OCI-LY7 (cell line): ENCODE measurements around the gene DSTYK. TPM values are rescaled to one million over a fixed set of nuclear protein-coding genes. Genes with fewer than 3 reads are reported as not detected.

Experiments used
- BruUV-seq: library from RNA; stranded (reverse); fragments of 400-500 nt; replicated peaks from 2 replicates; lab custom pipeline; 2021; lab: Mats Ljungman, UMichigan
- CTCF ChIA-PET: fragments of 300-600 bp; sonication (Branson Sonifier 250); formaldehyde crosslinking; loops from one replicate; lab custom pipeline; 2022; ENCODE audit warnings: antibody characterized with exemption; ENCODE audit not compliant: unreplicated experiment; lab: Charles Lee
- POLR2A ChIA-PET: fragments of 300-600 bp; sonication (Branson Sonifier 250); formaldehyde crosslinking; loops from one replicate; lab custom pipeline; 2022; ENCODE audit warnings: antibody characterized with exemption; lab: Charles Lee
- DNase-seq: peaks from one replicate; pipeline ENCODE4 v3.0.0-alpha.2; 2015; ENCODE audit warnings: low spot score
- H2AFZ ChIP-seq: fragments of 200-600 bp; sonication (generic), shearing (Covaris generic); 2 replicates; pipeline ENCODE4 v1.6.1; 2014; ENCODE audit warnings: mild to moderate bottlenecking, antibody characterized with exemption, low read length, moderate library complexity
- H3K27ac ChIP-seq: fragments of 200-600 bp; sonication (generic); 2 replicates; pipeline ENCODE4 v1.5.1; 2014; ENCODE audit warnings: mixed run types, low read depth, mild to moderate bottlenecking, moderate library complexity, low read length, inconsistent platforms; ENCODE audit not compliant: poor library complexity, severe bottlenecking
- H3K36me3 ChIP-seq: fragments of 200-600 bp; sonication (generic); 2 replicates; pipeline ENCODE4 v1.6.1; 2014; ENCODE audit warnings: mild to moderate bottlenecking, antibody characterized with exemption, low read length, moderate library complexity, mixed read lengths; ENCODE audit not compliant: insufficient read depth
- H3K4me1 ChIP-seq: fragments of 200-600 bp; sonication (generic); 2 replicates; pipeline ENCODE4 v1.5.1; 2014; ENCODE audit warnings: mild to moderate bottlenecking, low read length; ENCODE audit not compliant: insufficient read depth, poor library complexity, severe bottlenecking
- H3K4me2 ChIP-seq: fragments of 200-600 bp; sonication (generic); 2 replicates; pipeline ENCODE4 v1.6.1; 2014; ENCODE audit warnings: mild to moderate bottlenecking, low read length
- H3K4me3 ChIP-seq: fragments of 200-600 bp; sonication (generic); 2 replicates; pipeline ENCODE4 v1.5.1; 2014; ENCODE audit warnings: mild to moderate bottlenecking, low read depth, low read length; ENCODE audit not compliant: poor library complexity, severe bottlenecking
- H3K79me2 ChIP-seq: fragments of 200-600 bp; sonication (generic); 2 replicates; pipeline ENCODE4 v1.6.1; 2016; ENCODE audit warnings: low read depth, mild to moderate bottlenecking, low read length, moderate library complexity, mixed read lengths; ENCODE audit not compliant: insufficient read depth
- H3K9me2 ChIP-seq: fragments of 200-600 bp; sonication (generic); 2 replicates; pipeline ENCODE4 v1.6.1; 2016; ENCODE audit warnings: mild to moderate bottlenecking, low read length, mixed read lengths; ENCODE audit not compliant: insufficient read depth
- H3K9me3 ChIP-seq: fragments of 200-600 bp; sonication (generic); 2 replicates; pipeline ENCODE4 v1.6.1; 2014; ENCODE audit warnings: mild to moderate bottlenecking, mixed run types, low read length, mixed read lengths
- H4K20me1 ChIP-seq: fragments of 200-600 bp; sonication (generic); 2 replicates; pipeline ENCODE4 v1.6.1; 2014; ENCODE audit warnings: mild to moderate bottlenecking, antibody characterized with exemption, low read length, moderate library complexity, mixed read lengths; ENCODE audit not compliant: insufficient read depth
- CTCF ChIP-seq: fragments of 200-600 bp; sonication (generic); conservative IDR thresholded peaks from 2 replicates; pipeline ENCODE4 v1.5.1; 2014; ENCODE audit warnings: mild to moderate bottlenecking, antibody characterized with exemption, low read length, moderate library complexity, mixed read lengths
- EZH2phosphoT487 ChIP-seq: fragments of 200-600 bp; sonication (generic); IDR thresholded peaks from 2 replicates; pipeline ENCODE4 v1.6.1; 2018; ENCODE audit warnings: low read depth, borderline replicate concordance, mild to moderate bottlenecking, mixed run types, antibody characterized with exemption, low read length, moderate library complexity, mixed read lengths
- intact Hi-C: fragments of 100-400 bp; cut with micrococcal nuclease; formaldehyde crosslinking; loops from one replicate; pipeline ENCODE4 v1.10.0; 2022; ENCODE audit not compliant: unreplicated experiment
- total RNA-seq, 2 experiments: library from RNA; depleted of rRNA in 1 of 2; stranded (reverse); fragments of >200 nt in 1 of 2; shearing (Covaris generic) in 1 of 2; gene quantifications; 2 replicates each; pipeline ENCODE4 v1.2.3, GENCODE V29; 2014 to 2022

The DSTYK gene
- total RNA-seq, 2 experiments from 2014 or later, result 4.7 to 6.6 TPM

GRCh38 chr1:205224736-205225135, 13.2 kb upstream of the DSTYK start:
- CTCF ChIA-PET, result no interaction called here
- no peaks in the 10 kb centered on the region for H3K9me3 ChIP-seq
- BruUV-seq, result no TSS peak
- no peaks in the 10 kb centered on the region for H3K79me2 ChIP-seq
- intact Hi-C loops, result loop anchor here (5.0 kb wide), 2 partner anchors 48 to 102 kb away; partner anchors contain the start of gene RBBP5
- H3K4me2 ChIP-seq, result no peak overlapping the region
- no peak overlapping the region for H3K27ac ChIP-seq
- H2AFZ ChIP-seq, result no peak overlapping the region
- no peaks in the 10 kb centered on the region for H3K9me2 ChIP-seq
- no peak for DNase-seq
- H3K4me3 ChIP-seq, result no peak overlapping the region
- H4K20me1 ChIP-seq, result no peaks in the 10 kb centered on the region
- TF ChIP-seq CTCF, result no peak
- TF ChIP-seq EZH2phosphoT487, result no peak
- H3K4me1 ChIP-seq, result peaks cover 14% of the 10 kb centered on the region
- no peaks in the 10 kb centered on the region for H3K36me3 ChIP-seq
- POLR2A ChIA-PET, result no interaction called here

GRCh38 chr1:205220421-205220820, 8.9 kb upstream of the DSTYK start:
- BruUV-seq, result no TSS peak
- Histone ChIP-seq H4K20me1 (no peaks in the 10 kb centered on the region), H3K79me2 (no peaks in the 10 kb centered on the region), H3K27ac (no peak overlapping the region), H3K36me3 (no peaks in the 10 kb centered on the region), H3K9me2 (no peaks in the 10 kb centered on the region), H3K9me3 (no peaks in the 10 kb centered on the region), H2AFZ (no peak overlapping the region), H3K4me2 (no peak overlapping the region), H3K4me1 (peaks cover under 1% of the 10 kb centered on the region), H3K4me3 (no peak overlapping the region)
- TF ChIP-seq EZH2phosphoT487, result no peak
- TF ChIP-seq CTCF, result no peak
- intact Hi-C loops, result no loop called here
- ChIA-PET POLR2A (interaction anchor here (0.5 to 0.8 kb wide), 2 partner anchors 10 to 86 kb away, joined by 3 read pairs; no protein-coding TSS in a partner anchor), CTCF (interaction anchor here (0.9 kb wide), 1 partner anchor 9 kb away, joined by 5 read pairs; no protein-coding TSS in a partner anchor)
- no peak for DNase-seq

GRCh38 chr1:205217418-205217817, 5.9 kb upstream of the DSTYK start:
- no peak overlapping the region for H3K27ac ChIP-seq
- H3K4me3 ChIP-seq, result no peak overlapping the region
- no peak for TF ChIP-seq EZH2phosphoT487
- no peak for TF ChIP-seq CTCF
- H4K20me1 ChIP-seq, result no peaks in the 10 kb centered on the region
- peaks cover 12% of the 10 kb centered on the region for H3K4me1 ChIP-seq
- no peak for DNase-seq
- H3K9me3 ChIP-seq, result no peaks in the 10 kb centered on the region
- BruUV-seq, result no TSS peak
- H2AFZ ChIP-seq, result no peak overlapping the region
- H3K9me2 ChIP-seq, result no peaks in the 10 kb centered on the region
- no peaks in the 10 kb centered on the region for H3K79me2 ChIP-seq
- intact Hi-C loops, result no loop called here
- H3K4me2 ChIP-seq, result no peak overlapping the region
- ChIA-PET CTCF (no interaction called here), POLR2A (interaction anchor here (0.7 kb wide), 1 partner anchor 114 kb away, joined by 3 read pairs; no protein-coding TSS in a partner anchor)
- no peaks in the 10 kb centered on the region for H3K36me3 ChIP-seq
